ENCODE data around the gene FAM174C.
"Not testable (repeated sequence)": the region's sequence is repeated elsewhere in the genome, so short reads cannot be mapped to it uniquely, and the experiment has no call there.

The FAM174C gene

GRCh38 chr19:1298235-1298634, 22.9 kb downstream of the FAM174C start:
- no peak for TF ChIP-seq CTCF (IDR thresholded peaks at IDR 0.05; ENCODE audit: low read depth, low read length)
- no peak for DNase-seq (ENCODE audit: low read depth, low spot score)
- no peak overlapping the region for H3K4me3 ChIP-seq (ENCODE audit: low read depth, low read length)
- in situ Hi-C loops (cut with HindIII; ENCODE audit: low sequenced_read_pairs), result no loop called here

- TF ChIP-seq CTCF (IDR thresholded peaks at IDR 0.05; ENCODE audit: low read depth, low read length), result no peak
- DNase-seq (ENCODE audit: low read depth, low spot score), result no peak
- no peak overlapping the region for H3K4me3 ChIP-seq (ENCODE audit: low read depth, low read length)
- in situ Hi-C loops (cut with HindIII; ENCODE audit: low sequenced_read_pairs), result no loop called here
These were observed 24.5 kb downstream of the FAM174C start for GRCh38 chr19:1299801-1300200.

- no peak for DNase-seq (ENCODE audit: low read depth, low spot score)
- no peak overlapping the region for H3K4me3 ChIP-seq (ENCODE audit: low read depth, low read length)
- no peak for TF ChIP-seq CTCF (IDR thresholded peaks at IDR 0.05; ENCODE audit: low read depth, low read length)
- in situ Hi-C loops (cut with HindIII; ENCODE audit: low sequenced_read_pairs), result no loop called here
These were observed 25.6 kb downstream of the FAM174C start for GRCh38 chr19:1300744-1301490.

GRCh38 chr19:1302533-1303239, 27.4 kb downstream of the FAM174C start:
- in situ Hi-C loops (cut with HindIII; ENCODE audit: low sequenced_read_pairs), result no loop called here
- no peak overlapping the region for H3K4me3 ChIP-seq (ENCODE audit: low read depth, low read length)
- no peak for DNase-seq (ENCODE audit: low read depth, low spot score)
- no peak for TF ChIP-seq CTCF (IDR thresholded peaks at IDR 0.05; ENCODE audit: low read depth, low read length)

GRCh38 chr19:1304197-1304924, 29.0 kb downstream of the FAM174C start:
- H3K4me3 ChIP-seq (ENCODE audit: low read depth, low read length), result no peak overlapping the region
- in situ Hi-C loops (cut with HindIII; ENCODE audit: low sequenced_read_pairs), result no loop called here
- no peak for TF ChIP-seq CTCF (IDR thresholded peaks at IDR 0.05; ENCODE audit: low read depth, low read length)
- DNase-seq (ENCODE audit: low read depth, low spot score), result no peak

DNA sequence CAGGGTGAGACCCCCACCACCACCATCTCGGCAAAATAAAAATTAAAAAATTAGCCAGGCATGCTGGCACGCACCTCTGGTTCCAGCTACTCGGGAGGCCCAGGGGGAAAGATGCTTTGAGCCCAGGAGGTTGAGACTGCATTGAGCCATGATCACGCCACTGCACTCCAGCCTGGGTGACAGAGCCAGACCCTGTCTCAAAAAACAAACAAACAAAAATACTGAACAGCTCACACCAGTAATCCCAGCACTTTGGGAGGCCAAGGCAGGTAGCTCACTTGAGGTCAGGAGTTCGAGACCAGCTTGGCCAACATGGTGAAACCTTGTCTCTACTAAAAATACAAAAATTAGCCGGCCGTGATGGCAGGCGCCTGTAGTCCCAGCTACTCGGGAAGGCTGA, 30.0 kb downstream of the FAM174C start:
- H3K4me3 ChIP-seq (ENCODE audit: low read depth, low read length); in situ Hi-C loops (cut with HindIII; ENCODE audit: low sequenced_read_pairs); DNase-seq (ENCODE audit: low read depth, low spot score): not testable (repeated sequence)

- in situ Hi-C loops (cut with HindIII; ENCODE audit: low sequenced_read_pairs), result no loop called here
- H3K4me3 ChIP-seq (ENCODE audit: low read depth, low read length), result no peak overlapping the region
- DNase-seq (ENCODE audit: low read depth, low spot score), result no peak
- TF ChIP-seq CTCF (IDR thresholded peaks at IDR 0.05; ENCODE audit: low read depth, low read length), result no peak
These were observed 32.0 kb downstream of the FAM174C start for GRCh38 chr19:1307320-1307719.
